ENCODE data around the gene GPR4.
"Not testable (repeated sequence)": the region's sequence is repeated elsewhere in the genome, so short reads cannot be mapped to it uniquely, and the experiment has no call there.

GPR4 gene

DNA sequence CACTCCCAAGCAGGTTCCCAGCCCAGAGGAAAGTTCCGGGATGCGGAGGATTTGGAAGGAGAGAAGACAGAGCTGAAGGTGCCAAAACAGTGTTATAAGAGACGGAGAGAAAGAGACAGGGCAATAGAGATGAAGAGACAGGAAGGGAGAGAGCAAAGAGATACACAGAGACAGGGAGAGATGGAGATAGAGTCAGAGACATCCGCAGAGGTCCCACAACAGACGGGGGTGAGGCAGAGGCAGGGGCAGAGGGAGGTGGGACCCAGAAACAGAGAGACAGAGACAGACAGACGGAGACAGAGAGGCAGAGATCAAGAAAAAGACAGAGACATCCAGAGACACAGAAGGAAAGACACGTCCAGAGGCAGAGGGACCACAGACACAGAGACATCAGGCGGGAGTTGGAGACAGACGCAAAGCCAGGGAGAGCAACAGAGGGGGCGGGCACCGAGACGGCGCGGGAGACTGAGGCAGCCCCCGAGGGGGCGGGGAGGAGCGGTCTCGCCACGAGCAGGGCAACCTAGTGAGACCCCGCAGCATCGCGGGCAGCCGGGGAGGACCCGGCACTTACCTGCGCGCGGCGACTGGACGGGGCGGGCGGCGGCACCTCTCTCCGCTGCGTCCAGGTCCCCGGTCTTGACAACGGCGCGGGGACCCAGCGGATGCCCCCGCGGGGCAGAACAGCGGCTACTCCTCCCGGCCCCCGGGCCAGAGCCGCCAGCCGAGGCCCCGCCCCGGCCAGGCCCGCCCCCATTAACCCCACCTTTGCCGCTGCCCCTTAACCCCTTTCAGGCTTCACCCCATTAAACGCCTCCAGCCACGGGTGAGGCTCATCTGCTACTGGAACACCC is at the start of gene GPR4:
Gene GPR4, minus strand, starts transcription at position 689 of the 851 bp plus-strand sequence. CDS start 10,346 bp downstream, outside the sequence.
- DNase-seq: peak; percentile 52

DNA sequence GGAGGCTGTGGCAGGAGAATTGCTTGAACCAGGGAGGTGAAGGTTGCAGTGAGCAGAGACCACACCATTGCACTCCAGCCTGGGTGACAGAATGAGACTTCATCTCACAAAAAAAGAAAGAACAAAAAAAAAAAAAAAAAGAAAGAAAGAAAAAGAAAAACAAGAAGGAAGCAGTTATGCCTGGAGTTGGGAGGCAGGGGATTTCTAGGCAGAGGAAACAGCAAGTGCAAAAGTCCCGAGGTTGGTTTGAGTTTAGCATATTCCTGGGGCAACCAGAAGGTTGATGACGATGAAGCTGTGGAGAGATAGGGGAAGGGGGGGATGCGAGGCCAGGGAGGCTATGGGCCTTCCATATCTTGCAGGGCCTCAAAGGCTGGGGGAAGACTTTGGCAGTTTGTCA is 48.7 kb upstream of the GPR4 start:
- no peak for DNase-seq

DNA sequence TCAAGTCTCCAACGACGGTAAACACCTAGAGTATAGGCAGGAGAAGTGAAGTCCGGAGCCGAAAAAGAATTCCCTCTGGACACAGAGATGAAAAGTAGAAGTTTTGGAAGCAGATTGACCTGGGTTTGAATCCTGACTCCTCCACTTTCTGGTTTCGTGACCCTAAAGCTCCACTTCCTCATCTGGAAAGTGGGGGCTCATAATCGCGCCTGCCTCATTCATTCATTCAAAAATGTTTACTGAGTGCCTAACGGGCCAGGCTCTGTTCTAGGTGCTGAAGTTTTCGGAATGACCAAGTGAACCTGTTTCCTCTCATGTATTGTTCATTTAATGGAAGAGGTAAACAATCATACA is 44.3 kb upstream of the GPR4 start:
- no peak for DNase-seq

DNA sequence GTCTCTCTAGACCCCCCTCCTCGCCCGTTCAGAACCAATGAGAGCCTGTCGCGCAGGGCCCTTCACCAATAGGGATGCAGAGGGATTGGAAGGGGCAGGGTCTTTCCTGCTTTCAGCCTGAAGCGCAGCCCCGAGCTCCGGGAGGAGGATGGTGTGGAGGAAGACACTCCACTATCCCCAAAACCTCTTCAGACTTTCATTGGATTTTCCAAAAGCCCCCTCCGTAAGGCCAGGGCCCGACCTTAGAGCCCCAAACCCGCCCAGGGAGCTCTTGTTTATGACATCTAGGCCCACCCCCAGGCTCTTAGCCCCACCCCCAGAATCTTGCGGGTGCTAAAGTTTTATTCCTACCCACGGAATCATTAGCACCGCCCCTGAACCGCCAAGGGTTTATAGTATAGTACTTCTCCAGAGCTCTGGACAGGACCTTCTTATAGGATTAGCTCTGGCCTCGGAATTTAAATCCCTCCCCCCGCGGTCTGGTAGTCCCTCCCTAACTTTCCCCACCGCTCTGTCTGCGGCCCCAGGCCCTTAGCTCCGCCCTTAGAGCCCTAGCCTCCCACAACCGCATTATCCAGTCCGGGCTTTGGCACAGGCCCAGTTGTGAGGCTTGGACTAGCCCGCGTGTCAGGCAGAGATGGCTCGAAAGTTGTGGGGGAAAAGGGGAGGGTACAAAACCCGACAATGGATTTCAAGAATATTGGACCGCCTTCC is 43.8 kb upstream of the GPR4 start:
- peak; percentile 97 for DNase-seq

DNA sequence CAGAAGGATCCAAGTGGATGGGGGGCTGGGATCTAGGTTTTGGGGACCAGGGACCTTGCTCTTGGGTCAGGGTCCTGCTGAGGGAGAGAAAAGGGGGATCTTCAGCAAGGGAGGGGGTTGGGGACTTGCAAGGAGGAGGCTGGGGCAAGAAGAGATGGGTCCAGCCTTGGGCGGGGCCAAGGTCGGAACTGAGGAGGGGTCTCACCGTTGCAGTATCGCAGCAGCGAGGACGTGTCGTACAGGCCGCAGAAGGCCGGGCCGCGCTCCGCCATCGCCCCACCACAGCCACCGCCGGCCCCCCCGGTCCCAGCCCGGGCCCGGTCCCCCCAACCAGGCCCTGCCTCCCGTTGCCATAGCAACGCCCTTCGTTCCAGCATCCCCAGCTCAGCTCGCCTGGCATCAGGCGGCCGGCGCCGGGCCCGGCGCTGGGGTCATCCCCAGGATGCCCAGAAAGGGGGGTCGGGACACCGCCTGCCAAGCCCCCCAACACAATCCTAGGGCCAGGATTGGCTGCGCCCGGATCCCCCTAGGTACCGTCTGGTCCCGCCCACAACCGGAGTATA is 43.1 kb upstream of the GPR4 start:
- DNase-seq: no peak

DNA sequence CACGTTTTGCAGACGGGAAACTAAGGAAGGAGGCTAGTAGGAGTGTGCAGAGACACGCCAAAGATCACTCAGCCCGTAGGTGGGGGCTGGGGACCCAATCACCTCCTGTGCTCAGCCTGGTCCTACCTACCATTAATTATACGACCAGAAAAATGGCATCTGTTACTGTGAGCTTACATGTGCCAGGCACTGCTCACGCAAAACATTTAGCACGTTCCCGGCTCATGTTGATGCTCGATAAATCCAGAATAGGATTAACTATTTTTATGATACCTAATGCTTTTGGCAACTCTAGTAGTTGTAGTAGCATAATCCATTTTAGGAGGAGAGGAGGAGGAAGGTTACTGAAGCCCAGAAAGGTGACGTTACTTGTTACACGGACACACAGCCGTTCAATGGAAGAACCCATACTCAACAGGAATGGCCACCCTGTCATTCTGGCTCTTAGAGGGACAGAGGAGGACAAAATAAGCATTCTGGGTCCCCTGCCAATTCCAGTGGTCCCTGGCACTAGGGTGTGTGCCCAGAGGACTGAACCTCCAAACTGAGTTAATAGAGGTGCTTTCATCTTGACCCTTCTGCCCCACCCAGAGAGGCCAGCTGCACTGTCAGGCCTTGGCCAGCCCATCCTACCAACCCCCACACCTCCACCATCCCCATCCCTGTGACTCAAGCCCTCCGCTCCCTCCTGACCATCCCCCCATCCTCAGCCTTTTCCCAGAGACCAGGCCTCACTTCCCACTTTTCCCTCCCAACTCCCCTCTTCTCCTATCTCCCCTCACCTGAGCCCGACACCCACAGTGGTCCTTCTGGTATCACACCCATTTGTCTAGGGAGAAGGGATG is 42.1 kb upstream of the GPR4 start:
- no peak for DNase-seq

DNA sequence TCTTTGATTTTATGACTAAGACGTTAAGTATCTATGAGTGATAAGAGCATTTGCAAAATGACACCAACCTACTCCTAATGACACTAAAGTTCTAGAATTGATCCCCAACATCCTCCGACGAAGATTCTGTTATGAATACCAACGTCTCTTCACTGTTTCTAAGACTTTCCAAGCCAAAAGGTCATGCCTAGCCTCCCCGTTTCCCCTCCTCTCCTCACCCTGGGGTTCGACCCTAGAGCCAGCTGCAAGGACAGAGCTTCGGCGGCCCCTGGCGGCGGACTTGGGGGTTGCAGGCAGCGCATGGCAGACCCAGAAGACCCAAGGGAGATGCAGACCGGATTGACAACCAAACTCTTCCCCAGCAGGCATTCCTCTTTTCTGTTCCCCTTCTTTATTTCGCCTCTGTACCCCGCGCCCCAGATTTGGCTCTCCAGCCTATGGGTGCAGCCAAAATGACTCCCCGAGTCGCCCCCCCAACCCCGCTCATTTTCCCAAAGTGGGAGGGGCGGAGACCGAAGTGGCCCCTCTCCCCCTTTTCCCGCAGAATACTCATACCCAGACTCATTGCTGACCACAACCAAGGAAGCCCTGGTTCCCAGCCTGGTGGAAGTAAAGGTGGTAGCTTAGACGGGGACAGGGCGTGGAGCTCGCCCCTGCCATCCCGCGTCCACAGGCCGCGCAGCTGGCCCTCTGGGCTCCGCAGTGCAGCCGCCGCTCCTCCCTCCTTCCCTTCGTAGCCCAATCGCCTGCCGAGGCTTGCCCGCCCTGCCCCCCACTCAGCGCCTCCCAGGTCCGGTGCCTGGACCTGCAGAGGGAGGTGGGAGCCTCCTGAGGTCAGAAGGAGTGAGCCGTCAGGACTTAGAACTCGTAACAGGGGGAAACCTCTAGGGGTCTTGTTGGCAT is 41.3 kb upstream of the GPR4 start:
- peak; percentile 96 for DNase-seq

DNA sequence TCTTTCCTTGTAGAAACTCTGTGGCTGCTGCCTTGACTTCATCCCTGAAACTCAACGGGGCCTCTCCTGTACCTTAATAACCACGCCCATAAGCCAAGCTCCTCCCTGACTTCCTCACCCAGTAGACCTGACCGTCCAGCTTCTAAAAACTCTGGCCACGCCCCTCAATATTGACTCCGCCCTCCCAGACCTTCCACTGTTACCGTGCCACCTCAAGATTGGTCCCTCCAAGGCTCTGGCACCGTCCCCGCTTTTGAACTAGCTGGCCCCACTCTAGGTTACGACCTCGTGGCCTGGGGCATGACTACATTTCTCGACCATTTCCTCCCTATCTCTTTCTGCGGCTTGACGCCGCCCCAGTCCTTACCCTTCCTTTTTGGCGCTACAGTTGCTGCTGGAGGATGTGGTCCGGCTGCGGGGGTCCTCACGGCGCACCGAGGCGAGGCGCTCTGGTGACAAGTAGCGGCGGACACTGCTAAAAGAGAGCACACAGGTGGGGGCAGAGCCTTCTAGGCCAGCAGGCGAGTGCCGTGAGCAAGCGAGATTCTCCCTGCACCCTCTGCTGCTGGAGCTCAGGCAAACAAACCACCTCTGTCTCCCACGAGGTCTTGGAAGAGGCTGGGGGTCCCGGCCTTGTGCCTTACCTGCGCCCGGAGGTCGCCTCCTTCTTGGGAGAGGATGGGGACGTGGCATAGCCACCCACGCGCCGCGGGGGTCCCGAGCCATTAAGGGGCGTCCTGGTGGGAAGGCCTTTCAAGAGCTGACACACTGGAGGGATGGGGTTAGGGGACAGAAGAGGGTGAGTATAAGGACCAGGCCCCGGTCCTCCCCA is 39.5 kb upstream of the GPR4 start:
- peak; percentile 80 for DNase-seq

DNA sequence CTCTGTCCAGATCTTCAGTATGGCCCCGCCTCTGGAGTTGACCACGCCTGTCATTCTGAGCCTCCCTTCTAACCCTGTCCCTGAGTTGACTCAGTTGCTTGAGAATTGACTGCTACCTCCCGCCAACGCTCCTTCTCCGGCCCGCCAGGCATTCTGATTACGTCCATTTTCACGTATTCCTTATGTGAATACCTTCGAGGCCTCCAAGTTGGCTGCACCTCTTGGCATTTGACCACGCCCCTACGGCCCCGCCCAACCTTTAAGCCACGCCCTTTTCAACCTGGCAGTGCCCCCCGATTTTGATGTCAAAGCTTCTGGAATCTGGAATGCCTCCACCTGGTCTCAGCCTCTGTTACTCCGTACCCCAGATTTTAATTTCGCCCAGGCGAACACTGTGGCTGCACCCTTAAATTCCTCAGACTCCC is 38.8 kb upstream of the GPR4 start:
- DNase-seq: peak; percentile 16

DNA sequence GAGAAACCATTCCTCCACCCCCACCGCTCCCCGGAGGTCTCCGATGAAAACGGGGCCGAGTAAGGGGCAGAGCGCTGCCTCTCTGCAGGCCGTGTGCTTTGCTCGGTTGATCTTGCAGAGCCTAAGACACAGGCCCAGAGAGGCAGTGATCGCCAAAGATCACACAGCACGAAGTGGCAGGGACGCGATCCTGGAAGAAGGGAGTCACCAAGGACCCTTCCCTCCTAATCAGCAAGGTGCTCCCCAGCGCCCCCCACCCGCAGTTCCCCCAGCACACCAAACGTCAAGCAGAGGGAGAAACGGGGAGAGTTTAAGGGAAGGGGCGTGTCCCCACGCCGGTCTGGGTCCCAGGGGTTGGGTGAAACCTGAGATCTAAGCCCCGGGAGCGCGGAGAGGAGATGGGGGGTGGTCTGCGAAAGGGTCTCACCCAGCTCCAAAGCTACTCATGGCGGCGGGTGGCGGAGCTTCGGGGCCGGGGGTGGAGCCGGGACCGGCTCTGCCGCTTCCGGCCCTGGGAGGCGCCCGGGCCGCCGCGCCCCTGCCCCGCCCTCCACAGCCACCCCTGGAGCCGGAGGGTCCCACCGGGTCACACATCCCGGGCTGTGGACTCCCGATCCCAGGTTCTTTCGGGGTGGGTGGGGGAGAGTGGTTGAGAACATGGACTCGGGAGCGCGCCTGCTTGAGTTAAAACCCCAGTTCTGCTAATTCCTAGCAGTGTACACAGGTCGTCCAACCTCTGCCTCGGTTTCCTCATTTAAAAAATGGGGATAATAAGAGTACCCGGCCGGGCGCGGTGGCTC is 37.1 kb upstream of the GPR4 start, which contains the start of gene EML2:
Gene EML2, minus strand, starts transcription at position 468 of the 800 bp plus-strand sequence. Its CDS starts 21 bp downstream, at position 447.
- DNase-seq: peak; percentile 77

DNA sequence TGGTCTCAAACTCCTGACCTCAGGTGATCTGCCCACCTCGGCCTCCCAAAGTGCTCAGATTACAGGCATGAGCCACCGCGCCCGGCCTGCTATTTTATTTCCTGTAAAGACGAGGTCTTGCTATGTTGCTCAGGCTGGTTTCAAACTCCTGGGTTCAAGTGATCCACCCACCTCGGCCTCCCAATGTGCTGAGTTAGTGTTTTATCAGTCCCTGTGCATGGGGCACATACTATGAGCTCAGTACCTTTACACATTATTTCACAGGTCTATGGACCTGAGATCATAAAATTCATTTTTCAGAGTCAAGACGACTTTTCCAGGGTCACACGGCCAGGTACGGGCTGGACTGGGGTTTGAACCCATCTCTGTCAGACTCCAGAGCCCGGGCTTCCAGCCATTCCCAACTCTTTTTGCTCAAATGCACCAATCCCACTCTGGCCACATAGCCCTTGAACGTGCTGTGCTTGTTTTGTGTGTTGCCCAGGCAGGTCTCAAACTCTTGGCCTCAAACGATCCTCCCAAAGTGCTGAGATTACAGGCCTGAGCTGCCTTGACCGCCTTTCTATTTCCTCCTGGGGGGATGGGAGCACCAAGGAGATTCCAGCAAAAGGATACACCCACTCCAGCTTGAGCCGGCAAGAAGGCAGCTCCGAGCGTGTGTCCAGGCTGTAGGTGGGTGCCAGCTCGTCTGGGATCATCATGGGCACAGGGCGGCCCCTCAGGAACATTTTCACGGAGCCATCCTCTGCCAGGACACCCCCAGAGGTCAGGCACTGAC is 36.1 kb upstream of the GPR4 start:
- DNase-seq: no peak

DNA sequence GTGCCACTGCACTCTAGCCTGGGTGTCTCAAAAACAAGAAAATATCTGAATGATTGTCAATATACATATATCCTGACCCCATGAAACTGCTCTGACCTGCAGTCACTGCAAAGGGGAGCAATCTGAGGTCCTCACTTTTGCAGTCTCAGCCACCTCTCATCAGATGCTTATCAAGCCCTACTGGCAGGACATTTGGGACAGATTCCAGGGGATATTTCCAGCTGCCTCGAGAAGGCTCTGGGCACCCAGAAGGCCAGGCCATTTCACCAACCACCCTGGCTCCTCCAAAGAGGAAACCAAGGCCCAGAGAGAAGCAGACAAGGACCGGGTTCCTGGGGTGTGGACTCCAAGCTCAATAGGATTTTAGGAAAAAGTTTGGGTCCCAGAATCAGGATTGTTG is 34.9 kb upstream of the GPR4 start:
- no peak for DNase-seq

DNA sequence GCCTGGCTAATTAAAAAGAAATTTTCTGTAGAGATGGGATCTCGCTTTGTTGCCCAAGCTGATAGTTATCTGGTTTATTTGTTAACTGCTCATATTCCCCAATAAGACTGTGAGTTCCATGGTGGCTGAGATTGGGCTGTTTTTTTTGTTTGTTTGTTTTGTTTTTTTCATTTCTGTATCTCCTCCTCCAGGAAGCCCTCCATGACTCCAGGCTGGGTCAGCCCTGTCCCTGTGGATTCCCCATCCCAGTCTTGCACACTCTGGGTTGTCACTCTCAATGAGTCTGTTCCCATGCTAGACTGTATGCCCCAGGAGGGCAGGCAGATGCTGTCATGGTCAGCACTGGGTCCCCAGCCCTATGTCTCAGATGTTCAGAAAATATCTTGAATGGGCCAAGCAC is 34.3 kb upstream of the GPR4 start:
- no peak for DNase-seq

DNA sequence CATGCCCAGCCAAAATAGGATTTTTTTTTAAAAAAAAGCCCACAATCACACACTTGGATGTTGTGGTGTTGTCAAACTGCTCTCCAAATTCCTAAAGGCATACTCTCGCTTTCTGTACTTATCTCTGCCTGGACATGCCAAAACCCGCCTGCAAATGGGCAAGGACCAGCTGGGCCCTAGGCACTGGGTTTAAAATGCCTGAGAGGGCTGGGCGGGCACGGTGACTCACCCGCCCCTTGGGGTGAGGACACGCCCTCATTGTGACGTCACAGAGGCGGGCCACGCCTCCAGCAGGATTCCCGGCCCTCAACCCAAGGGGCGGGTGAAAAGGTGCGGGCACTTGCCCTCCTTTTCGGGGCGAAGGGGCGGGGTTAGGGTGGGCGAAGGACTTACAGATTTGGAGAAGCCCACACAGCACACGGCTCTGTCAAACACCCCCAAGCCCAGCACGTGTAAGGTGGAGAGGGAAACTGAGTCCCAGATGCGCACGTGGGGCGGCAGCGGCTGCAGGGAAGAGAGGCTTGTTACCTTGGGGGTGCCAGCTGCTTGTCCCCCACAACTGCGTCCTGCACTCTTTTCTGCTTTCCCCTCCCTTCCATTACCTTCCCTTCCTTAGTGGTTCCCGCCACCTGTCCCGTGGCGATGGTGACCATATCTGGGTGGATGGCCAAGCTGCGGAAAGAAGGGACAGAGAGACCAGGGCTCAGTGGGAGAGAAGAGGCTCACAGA is 30.6 kb upstream of the GPR4 start:
- DNase-seq: peak; percentile 87

DNA sequence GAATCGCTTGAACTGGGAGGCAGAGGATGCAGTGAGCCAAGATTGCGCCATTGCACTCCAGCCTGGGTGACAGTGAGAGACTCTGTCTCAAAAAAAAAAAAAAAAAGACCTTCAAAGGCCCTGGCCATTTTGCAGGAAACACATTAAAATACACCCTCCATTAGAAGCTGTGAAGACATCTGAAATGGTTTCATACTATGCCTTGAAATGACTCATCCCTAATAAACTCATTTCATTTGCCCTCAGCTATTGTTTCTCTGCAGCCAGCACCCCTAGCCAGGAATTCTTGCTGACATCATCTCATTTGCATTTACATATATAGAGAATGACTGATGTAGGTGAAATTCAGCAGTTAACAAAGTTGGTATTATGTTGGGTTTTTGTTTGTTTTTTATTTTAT is 28.5 kb upstream of the GPR4 start:
- DNase-seq: no peak

DNA sequence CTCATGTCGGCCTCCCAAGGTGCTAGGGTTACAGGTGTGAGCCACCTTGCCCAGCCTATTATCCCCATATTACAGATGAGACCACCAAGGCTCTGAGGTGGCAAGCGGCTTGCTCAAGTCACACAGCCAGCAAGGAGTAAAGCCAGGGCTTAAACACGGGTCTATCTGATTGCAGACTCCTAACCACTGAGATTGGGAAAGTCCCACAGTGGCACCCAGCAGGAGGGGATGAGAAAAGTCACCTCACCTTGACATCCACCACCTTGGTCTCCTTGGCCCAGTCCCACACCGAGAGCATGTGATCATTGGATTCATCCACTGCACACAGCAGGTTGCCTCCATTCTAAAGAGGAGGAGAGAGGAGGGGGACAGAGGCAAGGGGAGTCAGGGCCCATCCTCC is 27.7 kb upstream of the GPR4 start:
- no peak for DNase-seq

DNA sequence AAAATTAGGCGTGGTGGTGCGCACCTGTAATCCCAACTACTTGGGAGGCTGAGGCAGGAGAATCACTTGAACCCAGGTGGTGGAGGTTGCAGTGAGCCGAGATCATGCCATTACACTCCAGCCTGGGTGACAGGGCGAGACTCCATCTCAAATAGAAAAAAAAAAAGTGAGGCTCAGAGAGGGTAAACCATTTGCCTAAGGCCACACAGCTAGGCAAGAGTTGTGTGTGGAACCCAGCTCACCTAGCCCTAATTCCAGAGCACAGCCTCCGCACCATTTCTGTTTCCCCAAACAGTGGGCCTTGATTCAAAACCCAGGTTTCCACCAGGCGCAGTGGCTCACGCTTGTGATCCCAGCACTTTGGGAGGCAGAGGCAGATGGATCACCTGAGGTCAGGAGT is 26.2 kb upstream of the GPR4 start:
- DNase-seq: not testable (repeated sequence)

DNA sequence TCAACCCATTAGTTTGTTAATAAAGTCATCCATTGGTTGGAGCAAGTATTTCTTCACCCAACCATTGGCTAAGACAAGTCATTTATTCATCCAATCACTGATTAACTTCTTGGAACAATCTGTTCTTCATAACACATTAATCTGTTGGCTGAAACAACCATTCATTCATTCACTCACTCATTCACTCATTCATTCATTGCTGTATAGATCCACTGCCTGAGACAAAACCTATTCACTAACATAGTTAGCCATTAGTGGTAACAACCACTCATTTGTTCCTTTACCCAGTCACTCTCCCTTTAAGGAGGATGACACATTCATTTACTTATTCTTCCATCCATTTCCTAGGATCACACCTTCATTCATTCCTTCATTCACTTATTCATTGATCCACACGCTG is 22.0 kb upstream of the GPR4 start:
- DNase-seq: no peak
